ENCODE results near the gene VANGL2. TPM values are rescaled to one million over a fixed set of nuclear protein-coding genes. Genes with fewer than 3 reads are reported as not detected.

Gene VANGL2
- total RNA-seq, 6 experiments from 2014 or later = 0.06 to 0.22 (median 0.12) TPM

- Histone ChIP-seq H3K27ac (no peak overlapping the region), H3K4me1 (no peaks in the 10 kb centered on the region), H3K4me3 (no peak overlapping the region), H3K27me3 (no peaks in the 10 kb centered on the region), H3K9me3 (no peaks in the 10 kb centered on the region), H3K36me3 (peaks cover 12 to 91% (median 50%) of the 10 kb centered on the region in 4 donors)
- peak in 2 of 4 donors; percentile 30 to 44 for ATAC-seq
- WGBS (ENCODE audit: insufficient coverage, low coverage, low lambda C conversion rate, missing lambda C conversion rate) = 75% methylated on average over 1 of the region's 5 CpGs
- no peak for DNase-seq
- TF ChIP-seq CTCF (IDR thresholded peaks at IDR 0.05) (peak; percentile 20 to 37 (median 34)), POLR2A (IDR thresholded peaks at IDR 0.05) (no peak)
- intact Hi-C loops (cut with DNase I) = no loop called here
Measured at GRCh38 chr1:160354388-160354985, 45.9 kb upstream of the VANGL2 start.

GRCh38 chr1:160357286-160358002, 42.9 kb upstream of the VANGL2 start:
- Histone ChIP-seq H3K9me3 (no peaks in the 10 kb centered on the region), H3K4me3 (no peak overlapping the region), H3K36me3 (peaks cover 5 to 61% (median 40%) of the 10 kb centered on the region in 4 donors), H3K27me3 (no peaks in the 10 kb centered on the region), H3K4me1 (no peaks in the 10 kb centered on the region), H3K27ac (no peak overlapping the region)
- 94% methylated on average over 5 of the region's 7 CpGs for WGBS (ENCODE audit: insufficient coverage, low coverage, low lambda C conversion rate, missing lambda C conversion rate)
- DNase-seq (no peak), ATAC-seq (no peak)
- TF ChIP-seq CTCF (IDR thresholded peaks at IDR 0.05) (no peak), POLR2A (IDR thresholded peaks at IDR 0.05) (no peak)
- intact Hi-C loops (cut with DNase I) = no loop called here

GRCh38 chr1:160358073-160358472, 42.3 kb upstream of the VANGL2 start:
- intact Hi-C loops (cut with DNase I) = no loop called here
- DNase-seq (no peak), ATAC-seq (no peak)
- Histone ChIP-seq H3K27me3 (no peaks in the 10 kb centered on the region), H3K4me3 (no peak overlapping the region), H3K36me3 (peaks cover 5 to 55% (median 36%) of the 10 kb centered on the region in 4 donors), H3K9me3 (no peaks in the 10 kb centered on the region), H3K27ac (no peak overlapping the region), H3K4me1 (no peaks in the 10 kb centered on the region)
- no peak for TF ChIP-seq POLR2A (IDR thresholded peaks at IDR 0.05)
- TF ChIP-seq CTCF (IDR thresholded peaks at IDR 0.05) = no peak
- WGBS (ENCODE audit: insufficient coverage, low coverage, low lambda C conversion rate, missing lambda C conversion rate) = 89% methylated on average over 4 of the region's 4 CpGs

- Histone ChIP-seq H3K27ac (no peak overlapping the region), H3K36me3 (peaks cover 0 to 39% (median 23%) of the 10 kb centered on the region in 4 donors), H3K4me1 (no peaks in the 10 kb centered on the region), H3K27me3 (no peaks in the 10 kb centered on the region), H3K9me3 (no peaks in the 10 kb centered on the region), H3K4me3 (no peak overlapping the region)
- intact Hi-C loops (cut with DNase I) = loop anchor here in 1 of 2 donors (10.0 kb wide), 1 partner anchor 165 kb away; the partner anchor contains the start of gene CASQ1
- TF ChIP-seq CTCF (IDR thresholded peaks at IDR 0.05) (no peak), POLR2A (IDR thresholded peaks at IDR 0.05) (no peak)
- DNase-seq (no peak), ATAC-seq (no peak)
- 88% methylated on average over 8 of the region's 9 CpGs for WGBS (ENCODE audit: insufficient coverage, low coverage, low lambda C conversion rate, missing lambda C conversion rate)
Measured at GRCh38 chr1:160359559-160360226, 40.7 kb upstream of the VANGL2 start.
